Gastroesophageal sphincter (tissue), 4 donors: ENCODE data around the gene COQ7. TPM values are rescaled to one million over a fixed set of nuclear protein-coding genes. Genes with fewer than 3 reads are reported as not detected.

Experiments
- ATAC-seq: fragments of 150-250 bp; one replicate; pipeline ENCODE4 v1.9.1; 2016; ENCODE audit warnings: mild to moderate bottlenecking, moderate library complexity
- H3K27ac ChIP-seq, 4 donors: fragments of 200-600 bp; sonication (generic) in 3 of 4; 1 replicate in 3 of 4; 2 replicates in 1 of 4; pipeline ENCODE4 v1.5.1; 2016 to 2019
- H3K27me3 ChIP-seq: fragments of 200-600 bp; sonication (generic); one replicate; pipeline ENCODE4 v1.5.1; 2019
- H3K36me3 ChIP-seq, 2 donors: fragments of 200-600 bp; sonication (generic); one replicate each; pipeline ENCODE4 v1.5.1; 2019; ENCODE audit warnings: control low read depth in 1 of 2
- H3K4me1 ChIP-seq, 3 donors: fragments of 200-600 bp; sonication (generic); 1 replicate in 2 of 3; 2 replicates in 1 of 3; pipeline ENCODE4 v1.5.1; 2016 to 2019; ENCODE audit warnings: control low read depth in 2 of 3
- H3K4me3 ChIP-seq, 2 donors: fragments of 200-600 bp; sonication (generic); one replicate each; pipeline ENCODE4 v1.5.1; 2019; ENCODE audit warnings: mild to moderate bottlenecking in 1 of 2, moderate library complexity in 1 of 2
- H3K9me3 ChIP-seq, 3 donors: fragments of 200-600 bp; sonication (generic); one replicate each; pipeline ENCODE4 v1.5.1; 2017 to 2019; ENCODE audit warnings: control low read depth in 2 of 3
- EP300 ChIP-seq: sonication (generic); formaldehyde crosslinking; IDR thresholded peaks from one replicate; pipeline ENCODE4 v1.6.1; 2017; ENCODE audit warnings: antibody characterized with exemption, mild to moderate bottlenecking
- POLR2A ChIP-seq, 2 donors: fragments of 450-650 bp; IDR thresholded peaks; one replicate each; pipeline ENCODE4 v1.6.1; 2017; ENCODE audit warnings: antibody characterized with exemption in 2 of 2, mild to moderate bottlenecking in 2 of 2, moderate library complexity in 1 of 2
- POLR2AphosphoS5 ChIP-seq: sonication (generic); formaldehyde crosslinking; IDR thresholded peaks from one replicate; pipeline ENCODE4 v1.6.1; 2017; ENCODE audit warnings: antibody characterized with exemption
- WGBS, 2 donors: methylation state at CpG; one replicate each; pipeline ENCODE4 v1.1.5; 2018; ENCODE audit warnings: low coverage in 1 of 2; 5-methylcytosine and 5-hydroxymethylcytosine counted together
- total RNA-seq, 4 donors: library from RNA; depleted of rRNA; stranded (reverse); fragments of >200 nt; gene quantifications; one replicate each; pipeline ENCODE4 v1.1.0, GENCODE V29; 2016
- TF ChIP-seq, protein P1 (sequence below), 4 experiments: fragments of 200-600 bp in 2 of 4; fragments of 450-650 bp in 2 of 4; sonication (generic) in 1 of 4; IDR thresholded peaks; one replicate each; pipeline ENCODE4 v1.5.1; 2017 to 2019; ENCODE audit warnings: antibody characterized with exemption in 4 of 4, mild to moderate bottlenecking in 2 of 4, moderate library complexity in 2 of 4

Gene COQ7
- total RNA-seq, 4 donors from 2014 or later = 28.9 to 37.8 (median 34.3) TPM

DNA sequence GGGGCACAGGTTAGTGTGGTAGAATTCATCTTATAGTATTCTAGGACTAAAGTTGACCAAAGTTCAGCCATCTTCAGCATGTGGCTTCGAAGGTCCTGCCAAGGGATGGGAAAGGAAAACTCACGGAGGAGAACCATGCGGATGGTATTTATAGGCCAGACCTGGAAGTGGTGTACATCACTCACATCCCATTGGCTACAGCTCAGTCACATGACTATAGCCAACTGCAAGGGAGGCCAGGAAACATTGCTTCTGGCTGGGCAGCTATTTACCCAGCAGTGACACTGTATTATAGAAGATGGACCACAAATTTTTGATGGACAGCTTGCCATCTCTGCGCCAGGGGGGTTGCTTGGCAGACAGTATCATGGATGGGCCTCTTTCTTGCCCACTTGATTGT is 35.7 kb upstream of the COQ7 start:
- ATAC-seq = no peak
- H3K4me1 ChIP-seq = no peaks in the 10 kb centered on the region
- H3K4me3 ChIP-seq = no peak overlapping the region
- TF ChIP-seq EP300 = no peak
- TF ChIP-seq POLR2A (IDR thresholded peaks at IDR 0.05) = no peak
- TF ChIP-seq POLR2AphosphoS5 = no peak
- TF ChIP-seq, protein P1, sequence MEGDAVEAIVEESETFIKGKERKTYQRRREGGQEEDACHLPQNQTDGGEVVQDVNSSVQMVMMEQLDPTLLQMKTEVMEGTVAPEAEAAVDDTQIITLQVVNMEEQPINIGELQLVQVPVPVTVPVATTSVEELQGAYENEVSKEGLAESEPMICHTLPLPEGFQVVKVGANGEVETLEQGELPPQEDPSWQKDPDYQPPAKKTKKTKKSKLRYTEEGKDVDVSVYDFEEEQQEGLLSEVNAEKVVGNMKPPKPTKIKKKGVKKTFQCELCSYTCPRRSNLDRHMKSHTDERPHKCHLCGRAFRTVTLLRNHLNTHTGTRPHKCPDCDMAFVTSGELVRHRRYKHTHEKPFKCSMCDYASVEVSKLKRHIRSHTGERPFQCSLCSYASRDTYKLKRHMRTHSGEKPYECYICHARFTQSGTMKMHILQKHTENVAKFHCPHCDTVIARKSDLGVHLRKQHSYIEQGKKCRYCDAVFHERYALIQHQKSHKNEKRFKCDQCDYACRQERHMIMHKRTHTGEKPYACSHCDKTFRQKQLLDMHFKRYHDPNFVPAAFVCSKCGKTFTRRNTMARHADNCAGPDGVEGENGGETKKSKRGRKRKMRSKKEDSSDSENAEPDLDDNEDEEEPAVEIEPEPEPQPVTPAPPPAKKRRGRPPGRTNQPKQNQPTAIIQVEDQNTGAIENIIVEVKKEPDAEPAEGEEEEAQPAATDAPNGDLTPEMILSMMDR (IDR thresholded peaks at IDR 0.05) = no peak
- peaks cover 0 to 16% (median 0%) of the 10 kb centered on the region in 3 donors for H3K9me3 ChIP-seq
- WGBS, 2 donors = 50 to 100% methylated on average over 1 to 2 of the region's 4 CpGs
- no peaks in the 10 kb centered on the region for H3K27me3 ChIP-seq
- no peak overlapping the region for H3K27ac ChIP-seq
- no peaks in the 10 kb centered on the region for H3K36me3 ChIP-seq

DNA sequence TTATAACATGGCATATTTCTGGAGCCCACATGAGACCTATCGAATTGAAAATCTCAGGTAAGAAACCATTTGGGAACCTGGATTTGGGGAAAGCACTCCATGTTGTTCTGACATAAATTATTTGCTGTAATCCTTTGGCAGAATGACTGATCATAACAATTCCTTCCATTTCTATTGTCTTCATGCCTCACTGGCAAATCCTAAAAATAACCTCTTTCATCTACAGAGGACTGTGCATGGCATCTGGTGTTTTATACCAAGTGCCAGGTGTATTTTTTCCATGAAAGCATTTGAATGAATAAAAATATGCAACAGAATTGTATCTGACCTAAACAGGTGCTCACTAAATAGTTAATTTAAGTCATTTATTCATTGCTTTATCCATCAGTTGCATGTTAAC is 33.7 kb upstream of the COQ7 start:
- H3K4me1 ChIP-seq = no peaks in the 10 kb centered on the region
- TF ChIP-seq EP300 = no peak
- TF ChIP-seq POLR2AphosphoS5 = no peak
- TF ChIP-seq POLR2A (IDR thresholded peaks at IDR 0.05) = no peak
- TF ChIP-seq, protein P1 (IDR thresholded peaks at IDR 0.05) = no peak
- H3K9me3 ChIP-seq = peaks cover 0 to 21% (median 0%) of the 10 kb centered on the region in 3 donors
- ATAC-seq = no peak
- H3K27me3 ChIP-seq = no peaks in the 10 kb centered on the region
- H3K36me3 ChIP-seq = no peaks in the 10 kb centered on the region
- no peak overlapping the region for H3K4me3 ChIP-seq
- no peak overlapping the region for H3K27ac ChIP-seq
- WGBS, 2 donors = 100% methylated on average over 1 of the region's 1 CpG

DNA sequence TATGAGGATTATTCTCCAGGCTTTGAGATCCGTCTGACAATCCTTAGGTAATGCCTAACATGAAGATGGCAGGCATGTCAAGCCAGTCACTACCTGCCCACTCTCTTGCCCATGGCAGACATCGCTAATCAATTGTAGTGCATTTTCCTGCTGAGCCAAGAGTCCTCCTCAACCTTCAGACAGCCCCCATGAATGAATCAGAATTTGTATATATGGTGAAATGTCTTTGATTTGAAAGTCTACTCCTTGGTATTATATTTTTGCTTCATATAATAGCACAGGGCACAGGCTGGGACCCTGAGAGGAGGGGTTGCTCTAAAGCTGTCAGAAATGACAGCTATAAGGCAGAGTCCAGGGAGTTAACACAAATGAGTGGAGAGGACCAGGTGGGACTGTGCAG is 27.0 kb upstream of the COQ7 start:
- Histone ChIP-seq H3K27me3 (no peaks in the 10 kb centered on the region), H3K4me1 (no peaks in the 10 kb centered on the region), H3K4me3 (no peak overlapping the region), H3K9me3 (peaks cover 0 to 19% (median 0%) of the 10 kb centered on the region in 3 donors), H3K36me3 (no peaks in the 10 kb centered on the region), H3K27ac (no peak overlapping the region)
- 90% methylated on average over 2 of the region's 2 CpGs; no CpG with 5 or more reads in 1 of the 2 donors for WGBS, 2 donors
- ATAC-seq = no peak
- TF ChIP-seq EP300 (no peak), POLR2A (IDR thresholded peaks at IDR 0.05) (no peak), POLR2AphosphoS5 (no peak)
- TF ChIP-seq, protein P1 (IDR thresholded peaks at IDR 0.05) = no peak

DNA sequence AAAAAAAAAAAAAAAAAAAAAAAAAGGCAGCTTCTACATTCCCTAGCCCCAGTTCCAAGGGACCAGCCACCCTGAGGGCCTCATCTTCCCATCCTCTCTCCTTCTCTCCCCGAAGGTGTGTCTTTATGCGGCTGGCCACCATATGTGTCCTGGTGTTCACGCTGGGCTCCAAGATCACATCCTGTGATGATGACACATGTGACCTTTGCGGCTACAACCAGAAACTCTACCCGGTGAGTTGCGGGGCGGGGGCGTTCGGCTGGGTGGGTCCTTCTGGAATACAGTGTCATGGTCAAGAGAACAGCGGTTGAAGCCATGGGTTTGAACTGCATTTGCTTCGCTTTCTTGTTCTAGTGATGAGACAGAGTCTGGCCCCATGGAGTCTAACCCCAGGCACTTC is 22.6 kb upstream of the COQ7 start:
- ATAC-seq = no peak
- Histone ChIP-seq H3K27ac (no peak overlapping the region), H3K9me3 (no peaks in the 10 kb centered on the region), H3K36me3 (no peaks in the 10 kb centered on the region), H3K27me3 (no peaks in the 10 kb centered on the region), H3K4me1 (no peaks in the 10 kb centered on the region), H3K4me3 (no peak overlapping the region)
- TF ChIP-seq, protein P1 (IDR thresholded peaks at IDR 0.05) = no peak
- TF ChIP-seq EP300 (no peak), POLR2AphosphoS5 (no peak), POLR2A (IDR thresholded peaks at IDR 0.05) (no peak)
- WGBS, 2 donors = 81 to 98% methylated on average over 4 to 7 of the region's 11 CpGs

DNA sequence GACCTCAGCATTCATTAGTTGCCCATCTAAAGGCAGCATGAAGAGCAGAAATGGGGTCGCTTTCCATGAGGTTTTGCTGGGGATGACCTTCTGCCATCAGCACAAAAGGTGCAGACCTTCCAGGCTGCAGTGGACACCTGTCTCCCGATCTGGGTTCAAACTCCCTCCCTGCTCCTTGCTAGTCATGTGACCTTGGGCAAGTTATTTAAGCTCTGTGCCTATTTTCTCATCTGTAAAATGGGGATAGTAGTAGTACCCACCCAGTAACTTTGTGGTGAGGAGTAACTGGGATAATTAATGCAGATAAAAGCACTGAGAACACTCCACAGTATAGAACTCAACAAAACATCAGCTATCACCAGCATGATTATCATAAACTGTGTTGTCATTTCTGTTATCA is 21.4 kb upstream of the COQ7 start:
- TF ChIP-seq, protein P1 (IDR thresholded peaks at IDR 0.05) = no peak
- TF ChIP-seq POLR2AphosphoS5 = no peak
- no peak for TF ChIP-seq POLR2A (IDR thresholded peaks at IDR 0.05)
- no peak for TF ChIP-seq EP300
- WGBS, 2 donors = no CpG with 5 or more reads among the region's 2 CpGs
- no peak for ATAC-seq

More for the DNA sequence above, 21.4 kb upstream of the COQ7 start:
- Histone ChIP-seq H3K9me3 (no peaks in the 10 kb centered on the region), H3K36me3 (no peaks in the 10 kb centered on the region), H3K4me3 (no peak overlapping the region), H3K27me3 (no peaks in the 10 kb centered on the region), H3K27ac (no peak overlapping the region), H3K4me1 (no peaks in the 10 kb centered on the region)
